Neuronal stem cell (in vitro differentiated cells): ENCODE data around the gene KBTBD7.

Source experiments
- DNase-seq: peaks from one replicate; pipeline ENCODE4 v3.0.0-alpha.2; 2013; ENCODE audit warnings: low spot score
- H2AFZ ChIP-seq: one replicate; pipeline ENCODE4 v1.6.1; 2013; ENCODE audit warnings: mild to moderate bottlenecking, low read length, inconsistent platforms
- H2AK5ac ChIP-seq: 2 replicates; pipeline ENCODE4 v1.6.1; 2013; ENCODE audit warnings: low read depth, mild to moderate bottlenecking, inconsistent platforms, low read length, moderate library complexity, mixed read lengths
- H2BK120ac ChIP-seq: 2 replicates; pipeline ENCODE4 v1.6.1; 2013; ENCODE audit warnings: low read depth, mild to moderate bottlenecking, inconsistent platforms, low read length, moderate library complexity, mixed read lengths
- H2BK12ac ChIP-seq: one replicate; pipeline ENCODE4 v1.6.1; 2013; ENCODE audit warnings: low read length, inconsistent platforms
- H2BK15ac ChIP-seq: 2 replicates; pipeline ENCODE4 v1.6.1; 2013; ENCODE audit warnings: mild to moderate bottlenecking, low read length, inconsistent platforms, mixed read lengths
- H2BK5ac ChIP-seq: one replicate; pipeline ENCODE4 v1.6.1; 2013; ENCODE audit warnings: inconsistent platforms, mild to moderate bottlenecking, low read length, moderate library complexity
- H3K14ac ChIP-seq: one replicate; pipeline ENCODE4 v1.6.1; 2013; ENCODE audit warnings: low read length, inconsistent platforms
- H3K18ac ChIP-seq: 2 replicates; pipeline ENCODE4 v1.6.1; 2013; ENCODE audit warnings: low read length, inconsistent platforms
- H3K23ac ChIP-seq: 2 replicates; pipeline ENCODE4 v1.6.1; 2013; ENCODE audit warnings: low read depth, mild to moderate bottlenecking, mixed read lengths, low read length, inconsistent platforms; ENCODE audit not compliant: poor library complexity
- H3K27ac ChIP-seq: replicated peaks from 3 replicates; pipeline ENCODE4 v1.5.1; 2013; ENCODE audit warnings: low read length, inconsistent platforms
- H3K27me3 ChIP-seq, 3 experiments: 2 replicates each; pipeline ENCODE4 v1.6.1; 2013; ENCODE audit warnings: low read length in 3 of 3, mild to moderate bottlenecking in 2 of 3, inconsistent platforms in 1 of 3, low read depth in 1 of 3, mixed read lengths in 1 of 3, moderate library complexity in 1 of 3; ENCODE audit not compliant: control insufficient read depth in 3 of 3, insufficient read depth in 3 of 3
- H3K36me3 ChIP-seq, 2 donors: replicated peaks in 1 of 2; 2 replicates each; pipeline ENCODE4 v1.6.1; 2013; ENCODE audit warnings: low read length in 2 of 2; ENCODE audit not compliant: control insufficient read depth in 2 of 2, insufficient read depth in 2 of 2
- H3K4ac ChIP-seq: 2 replicates; pipeline ENCODE4 v1.6.1; 2013; ENCODE audit warnings: inconsistent platforms, mild to moderate bottlenecking, low read length, moderate library complexity
- H3K4me1 ChIP-seq, 2 donors: 1 replicate in 1 of 2; 2 replicates in 1 of 2; pipeline ENCODE4 v1.6.1; 2013; ENCODE audit warnings: low read length in 2 of 2, low read depth in 1 of 2; ENCODE audit not compliant: control insufficient read depth in 2 of 2, insufficient read depth in 1 of 2
- H3K4me2 ChIP-seq: one replicate; pipeline ENCODE4 v1.6.1; 2013; ENCODE audit warnings: mild to moderate bottlenecking, low read length, inconsistent platforms; ENCODE audit not compliant: insufficient read depth, poor library complexity, severe bottlenecking
- H3K4me3 ChIP-seq, 2 donors: 2 replicates each; pipeline ENCODE4 v1.5.1; 2013; ENCODE audit warnings: low read length in 2 of 2, mild to moderate bottlenecking in 2 of 2, inconsistent platforms in 1 of 2, moderate library complexity in 1 of 2
- H3K79me1 ChIP-seq: one replicate; pipeline ENCODE4 v1.6.1; 2013; ENCODE audit warnings: low read depth, mild to moderate bottlenecking, inconsistent platforms, low read length, moderate library complexity
- H3K9ac ChIP-seq: one replicate; pipeline ENCODE4 v1.6.1; 2013; ENCODE audit warnings: mild to moderate bottlenecking, low read depth, low read length, inconsistent platforms; ENCODE audit not compliant: poor library complexity
- H3K9me3 ChIP-seq, 2 donors: replicated peaks in 1 of 2; 2 replicates each; pipeline versions ENCODE3 to v1.6.1; 2013; ENCODE audit warnings: low read length in 2 of 2, mild to moderate bottlenecking in 2 of 2, inconsistent platforms in 1 of 2, low read depth in 1 of 2, mixed read lengths in 1 of 2, moderate library complexity in 1 of 2; ENCODE audit not compliant: control insufficient read depth in 2 of 2, insufficient read depth in 1 of 2
- H4K8ac ChIP-seq: one replicate; pipeline ENCODE4 v1.6.1; 2013; ENCODE audit warnings: low read depth, mild to moderate bottlenecking, inconsistent platforms, low read length, moderate library complexity
- H4K91ac ChIP-seq: one replicate; pipeline ENCODE4 v1.6.1; 2013; ENCODE audit warnings: low read length, low read depth, mild to moderate bottlenecking, inconsistent platforms; ENCODE audit not compliant: poor library complexity
- WGBS, 2 donors: extraction: QIAGEN DNeasy Blood & Tissue Kit; methylation state at CpG; one replicate each; pipeline ENCODE4 v1.1.7; 2013; ENCODE audit warnings: missing lambda C conversion rate in 2 of 2, mixed read lengths in 1 of 2; ENCODE audit not compliant: insufficient read length in 2 of 2, insufficient replicate concordance in 1 of 2; ENCODE audit errors: extremely low coverage in 2 of 2; 5-methylcytosine and 5-hydroxymethylcytosine counted together

Gene KBTBD7

DNA sequence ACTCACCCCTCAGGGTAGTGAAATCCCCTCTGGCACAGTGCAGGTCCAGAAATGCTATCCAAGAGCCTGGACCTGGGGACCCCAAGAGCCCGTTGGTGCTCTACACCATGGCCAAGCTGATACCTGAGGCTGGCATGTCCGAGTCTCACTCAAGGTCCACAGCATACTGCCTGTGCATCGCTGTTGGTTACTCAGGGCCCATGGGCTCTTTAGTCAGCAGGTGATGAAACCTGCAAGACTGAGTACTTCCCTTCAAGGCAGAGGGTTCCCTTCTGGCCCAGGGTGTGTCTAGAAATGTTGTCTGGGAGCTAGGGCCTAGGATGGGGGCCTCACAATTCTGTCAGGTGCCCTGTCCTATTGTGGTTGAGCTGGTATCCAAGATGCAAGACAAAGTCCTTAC is 19.6 kb upstream of the KBTBD7 start:
- Histone ChIP-seq H3K9me3 (peaks cover 0 to 11% of the 10 kb centered on the region in 2 donors), H2BK15ac (no peak overlapping the region), H3K36me3 (peaks cover 0 to 20% of the 10 kb centered on the region in 2 donors), H3K9ac (no peak overlapping the region), H2AK5ac (no peak overlapping the region), H3K23ac (no peak overlapping the region), H3K4me2 (no peak overlapping the region), H2BK5ac (no peak overlapping the region), H4K8ac (no peak overlapping the region), H3K27ac (no peak overlapping the region), H3K18ac (no peak overlapping the region), H3K4me1 (no peaks in the 10 kb centered on the region), H2BK12ac (no peak overlapping the region), H3K4ac (no peak overlapping the region), H3K4me3 (no peak overlapping the region), H3K14ac (no peak overlapping the region), H4K91ac (no peak overlapping the region), H3K27me3 (no peaks in the 10 kb centered on the region), H2AFZ (no peak overlapping the region), H3K79me1 (no peaks in the 10 kb centered on the region), H2BK120ac (no peak overlapping the region)
- no peak for DNase-seq
- WGBS, 2 donors: no CpG with 5 or more reads among the region's 3 CpGs

DNA sequence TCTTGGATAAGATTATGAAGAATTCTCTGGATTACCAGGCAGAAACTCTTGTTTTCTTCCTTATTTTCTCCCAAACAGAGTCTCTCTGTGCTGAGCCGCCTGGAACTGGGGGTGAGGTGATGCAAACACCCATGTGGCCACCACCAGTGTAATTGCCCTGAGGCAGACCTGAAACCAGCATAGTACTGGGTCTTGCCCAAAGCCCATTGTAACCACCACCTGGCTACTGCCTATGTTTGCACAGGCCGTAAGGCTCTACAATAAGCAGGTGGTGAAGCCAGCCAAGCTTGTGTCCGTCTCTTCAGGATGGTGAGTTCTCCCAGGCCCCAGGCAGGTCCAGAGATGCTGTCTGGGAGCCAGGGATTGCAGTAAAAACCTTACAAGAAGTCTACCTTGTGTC is 18.9 kb upstream of the KBTBD7 start:
- no peaks in the 10 kb centered on the region for H3K79me1 ChIP-seq
- no peaks in the 10 kb centered on the region for H3K27me3 ChIP-seq
- no peak overlapping the region for H2AK5ac ChIP-seq
- no peak overlapping the region for H2AFZ ChIP-seq
- WGBS, 2 donors: no CpG with 5 or more reads among the region's 3 CpGs
- no peak overlapping the region for H2BK5ac ChIP-seq
- no peak overlapping the region for H4K8ac ChIP-seq
- no peak overlapping the region for H3K18ac ChIP-seq
- H2BK12ac ChIP-seq: no peak overlapping the region
- no peak overlapping the region for H3K9ac ChIP-seq
- H3K14ac ChIP-seq: no peak overlapping the region
- no peaks in the 10 kb centered on the region for H3K4me1 ChIP-seq
- no peak overlapping the region for H2BK15ac ChIP-seq
- no peak overlapping the region for H3K4ac ChIP-seq
- peaks cover 0 to 14% of the 10 kb centered on the region in 2 donors for H3K9me3 ChIP-seq
- no peak for DNase-seq
- H3K23ac ChIP-seq: no peak overlapping the region
- no peak overlapping the region for H4K91ac ChIP-seq
- H2BK120ac ChIP-seq: no peak overlapping the region
- no peak overlapping the region for H3K4me3 ChIP-seq
- H3K4me2 ChIP-seq: no peak overlapping the region
- H3K27ac ChIP-seq: no peak overlapping the region
- H3K36me3 ChIP-seq: peaks cover 0 to 15% of the 10 kb centered on the region in 2 donors

- H4K8ac ChIP-seq: no peak overlapping the region
- H3K4me2 ChIP-seq: no peak overlapping the region
- no peak overlapping the region for H4K91ac ChIP-seq
- H3K4me1 ChIP-seq: no peaks in the 10 kb centered on the region
- no peak for DNase-seq
- no peak overlapping the region for H2BK5ac ChIP-seq
- H3K79me1 ChIP-seq: no peaks in the 10 kb centered on the region
- no peak overlapping the region for H3K23ac ChIP-seq
- H3K4me3 ChIP-seq: no peak overlapping the region
- no peak overlapping the region for H3K18ac ChIP-seq
- H3K9ac ChIP-seq: no peak overlapping the region
- peaks cover 0 to 15% of the 10 kb centered on the region in 2 donors for H3K36me3 ChIP-seq
- no peak overlapping the region for H2AFZ ChIP-seq
- H3K4ac ChIP-seq: no peak overlapping the region
- H2BK12ac ChIP-seq: no peak overlapping the region
- H3K27me3 ChIP-seq: no peaks in the 10 kb centered on the region
- no peak overlapping the region for H2AK5ac ChIP-seq
- no peak overlapping the region for H3K14ac ChIP-seq
- no peak overlapping the region for H2BK15ac ChIP-seq
- no peak overlapping the region for H3K27ac ChIP-seq
- H3K9me3 ChIP-seq: peaks cover 0 to 19% of the 10 kb centered on the region in 2 donors
- no peak overlapping the region for H2BK120ac ChIP-seq
Measured at GRCh38 chr13:41212881-41213280, 18.5 kb upstream of the KBTBD7 start.

GRCh38 chr13:41211062-41211461 is 16.7 kb upstream of the KBTBD7 start:
- Histone ChIP-seq H4K91ac (no peak overlapping the region), H2BK5ac (no peak overlapping the region), H3K4me1 (no peaks in the 10 kb centered on the region), H3K9me3 (peaks cover 0 to 23% of the 10 kb centered on the region in 2 donors), H3K18ac (no peak overlapping the region), H3K36me3 (no peaks in the 10 kb centered on the region), H2BK12ac (no peak overlapping the region), H3K23ac (no peak overlapping the region), H3K14ac (no peak overlapping the region), H3K9ac (no peak overlapping the region), H4K8ac (no peak overlapping the region), H3K4ac (no peak overlapping the region), H2AFZ (no peak overlapping the region), H3K4me3 (no peak overlapping the region), H3K4me2 (no peak overlapping the region), H3K27ac (no peak overlapping the region), H2BK15ac (no peak overlapping the region), H3K27me3 (no peaks in the 10 kb centered on the region), H2BK120ac (no peak overlapping the region), H3K79me1 (no peaks in the 10 kb centered on the region), H2AK5ac (no peak overlapping the region)
- DNase-seq: no peak
- WGBS, 2 donors: no CpG with 5 or more reads among the region's 2 CpGs
